ENCODE data around the gene NUAK2. TPM values are rescaled to one million over a fixed set of nuclear protein-coding genes. Genes with fewer than 3 reads are reported as not detected.
A peak's percentile ranks its signal among the peaks of the same experiment; 100 is the strongest.

The NUAK2 gene
- total and polyA plus RNA-seq, 4 donors: 4.2 to 14.1 (median 9.2) TPM

GRCh38 chr1:205263580-205264190 lies 57.9 kb downstream of the NUAK2 start:
- Histone ChIP-seq H3K27me3 (ENCODE audit: control insufficient read depth in 3 of 3, insufficient read depth in 3 of 3, low read length in 2 of 3) (no peaks in the 10 kb centered on the region), H3K27ac (ENCODE audit: low read depth in 1 of 2, low read length in 1 of 2) (no peak overlapping the region), H3K36me3 (ENCODE audit: control insufficient read depth in 4 of 4, insufficient read depth in 4 of 4, low read length in 4 of 4) (no peaks in the 10 kb centered on the region), H3K9ac (ENCODE audit: insufficient read depth in 1 of 2, low read length in 2 of 2) (no peak overlapping the region), H3K4me3 (no peak overlapping the region), H3K4me1 (ENCODE audit: control insufficient read depth in 5 of 5, insufficient read depth in 5 of 5, low read length in 5 of 5) (peaks cover 0 to 17% (median 16%) of the 10 kb centered on the region in 5 donors), H3K9me3 (ENCODE audit: control insufficient read depth in 4 of 4, insufficient read depth in 3 of 4, low read length in 3 of 4) (no peaks in the 10 kb centered on the region)
- WGBS, 2 donors: 56 to 74% methylated on average over 2 of the region's 2 CpGs
- TF ChIP-seq, protein P1, sequence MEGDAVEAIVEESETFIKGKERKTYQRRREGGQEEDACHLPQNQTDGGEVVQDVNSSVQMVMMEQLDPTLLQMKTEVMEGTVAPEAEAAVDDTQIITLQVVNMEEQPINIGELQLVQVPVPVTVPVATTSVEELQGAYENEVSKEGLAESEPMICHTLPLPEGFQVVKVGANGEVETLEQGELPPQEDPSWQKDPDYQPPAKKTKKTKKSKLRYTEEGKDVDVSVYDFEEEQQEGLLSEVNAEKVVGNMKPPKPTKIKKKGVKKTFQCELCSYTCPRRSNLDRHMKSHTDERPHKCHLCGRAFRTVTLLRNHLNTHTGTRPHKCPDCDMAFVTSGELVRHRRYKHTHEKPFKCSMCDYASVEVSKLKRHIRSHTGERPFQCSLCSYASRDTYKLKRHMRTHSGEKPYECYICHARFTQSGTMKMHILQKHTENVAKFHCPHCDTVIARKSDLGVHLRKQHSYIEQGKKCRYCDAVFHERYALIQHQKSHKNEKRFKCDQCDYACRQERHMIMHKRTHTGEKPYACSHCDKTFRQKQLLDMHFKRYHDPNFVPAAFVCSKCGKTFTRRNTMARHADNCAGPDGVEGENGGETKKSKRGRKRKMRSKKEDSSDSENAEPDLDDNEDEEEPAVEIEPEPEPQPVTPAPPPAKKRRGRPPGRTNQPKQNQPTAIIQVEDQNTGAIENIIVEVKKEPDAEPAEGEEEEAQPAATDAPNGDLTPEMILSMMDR (IDR thresholded peaks at IDR 0.05; ENCODE audit: control extremely low read depth, extremely low read depth): no peak
- DNase-seq (no peak), ATAC-seq (ENCODE audit: insufficient read depth, low FRiP score) (no peak)

DNA sequence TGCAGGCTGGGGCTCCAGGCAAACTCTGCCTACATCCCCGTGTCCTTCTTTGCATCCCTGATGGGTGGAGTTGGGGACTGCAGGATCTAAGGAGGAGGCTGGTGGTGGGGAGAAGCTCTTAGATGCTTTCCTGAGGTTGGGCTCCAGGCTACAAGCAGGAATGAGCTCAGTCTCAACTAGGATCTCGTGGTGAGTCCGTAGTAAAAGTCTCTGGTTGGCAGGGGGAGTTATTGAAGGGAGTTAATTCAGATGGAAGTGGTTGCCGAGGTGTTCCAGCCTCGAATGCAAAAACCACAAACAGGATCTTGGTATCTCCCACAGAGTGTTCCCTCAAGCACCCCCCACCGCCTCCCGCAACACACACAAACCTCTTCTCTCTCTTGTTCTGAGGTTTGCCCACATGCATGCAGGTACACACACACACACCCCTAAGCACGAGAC lies 58.8 kb downstream of the NUAK2 start:
- H3K27ac ChIP-seq (ENCODE audit: low read depth in 1 of 2, low read length in 1 of 2): peak overlapping the region in 1 of 2 donors; percentile 55
- H3K9ac ChIP-seq (ENCODE audit: insufficient read depth in 1 of 2, low read length in 2 of 2): no peak overlapping the region
- no peak overlapping the region for H3K4me3 ChIP-seq
- 26 to 49% methylated on average over 8 of the region's 8 CpGs for WGBS, 2 donors
- H3K4me1 ChIP-seq (ENCODE audit: control insufficient read depth in 5 of 5, insufficient read depth in 5 of 5, low read length in 5 of 5): peaks cover 0 to 17% (median 16%) of the 10 kb centered on the region in 5 donors
- no peaks in the 10 kb centered on the region for H3K36me3 ChIP-seq (ENCODE audit: control insufficient read depth in 4 of 4, insufficient read depth in 4 of 4, low read length in 4 of 4)
- TF ChIP-seq, protein P1 (IDR thresholded peaks at IDR 0.05; ENCODE audit: control extremely low read depth, extremely low read depth): no peak
- no peaks in the 10 kb centered on the region for H3K9me3 ChIP-seq (ENCODE audit: control insufficient read depth in 4 of 4, insufficient read depth in 3 of 4, low read length in 3 of 4)
- H3K27me3 ChIP-seq (ENCODE audit: control insufficient read depth in 3 of 3, insufficient read depth in 3 of 3, low read length in 2 of 3): no peaks in the 10 kb centered on the region
- no peak for DNase-seq
- no peak for ATAC-seq (ENCODE audit: insufficient read depth, low FRiP score)

DNA sequence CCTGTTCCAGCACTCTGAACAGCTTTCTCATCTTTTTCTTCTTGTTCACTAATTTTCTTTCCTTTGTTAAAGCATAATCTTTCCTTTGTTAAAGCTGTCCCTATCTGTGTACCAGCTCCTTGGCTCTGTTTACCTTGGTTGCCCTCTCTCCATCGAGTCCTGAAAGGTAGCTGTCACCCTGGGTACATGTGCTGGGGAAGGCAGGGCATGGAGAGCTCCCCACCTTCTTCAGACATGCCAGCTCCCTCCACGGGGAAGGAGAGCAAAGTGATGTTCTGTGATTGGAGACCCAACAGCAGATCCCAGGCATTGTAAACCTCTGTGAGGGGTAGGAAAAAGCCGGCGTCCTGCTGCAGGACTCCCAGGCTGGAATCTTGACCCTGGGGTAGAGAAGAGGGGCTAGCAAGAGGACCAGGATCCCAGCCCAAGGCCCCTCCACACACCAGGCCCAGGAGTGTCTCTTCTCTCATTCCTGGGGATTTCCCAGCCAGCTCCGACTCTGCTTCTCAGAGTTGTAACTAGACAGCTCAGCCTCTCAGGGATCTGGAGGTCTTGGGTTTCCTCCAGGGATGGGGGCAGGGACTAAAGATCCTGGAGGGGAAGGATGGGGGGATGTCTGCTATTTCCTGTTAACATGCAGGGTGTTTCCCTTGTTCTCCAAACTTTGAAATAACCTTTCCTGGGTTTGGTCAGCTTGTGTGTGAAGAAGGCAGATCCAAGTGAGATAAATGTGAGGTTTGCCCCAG lies 59.4 kb downstream of the NUAK2 start:
- H3K9me3 ChIP-seq (ENCODE audit: control insufficient read depth in 4 of 4, insufficient read depth in 3 of 4, low read length in 3 of 4): no peaks in the 10 kb centered on the region
- H3K27ac ChIP-seq (ENCODE audit: low read depth in 1 of 2, low read length in 1 of 2): peak overlapping the region in 1 of 2 donors; percentile 55
- WGBS, 2 donors: 39 to 43% methylated on average over 5 of the region's 5 CpGs
- ATAC-seq (ENCODE audit: insufficient read depth, low FRiP score) (no peak), DNase-seq (peak; percentile 70 to 88 (median 82))
- H3K4me1 ChIP-seq (ENCODE audit: control insufficient read depth in 5 of 5, insufficient read depth in 5 of 5, low read length in 5 of 5): peaks cover 0 to 17% (median 16%) of the 10 kb centered on the region in 5 donors
- TF ChIP-seq, protein P1 (IDR thresholded peaks at IDR 0.05; ENCODE audit: control extremely low read depth, extremely low read depth): no peak
- peak overlapping the region; percentile 11 to 13 for H3K9ac ChIP-seq (ENCODE audit: insufficient read depth in 1 of 2, low read length in 2 of 2)
- H3K4me3 ChIP-seq: no peak overlapping the region
- H3K27me3 ChIP-seq (ENCODE audit: control insufficient read depth in 3 of 3, insufficient read depth in 3 of 3, low read length in 2 of 3): no peaks in the 10 kb centered on the region
- H3K36me3 ChIP-seq (ENCODE audit: control insufficient read depth in 4 of 4, insufficient read depth in 4 of 4, low read length in 4 of 4): no peaks in the 10 kb centered on the region
